Measurements from ENCODE around the gene CUX1.
"Not testable (repeated sequence)": the region's sequence is repeated elsewhere in the genome, so short reads cannot be mapped to it uniquely, and the experiment has no call there.

CUX1 gene

DNA sequence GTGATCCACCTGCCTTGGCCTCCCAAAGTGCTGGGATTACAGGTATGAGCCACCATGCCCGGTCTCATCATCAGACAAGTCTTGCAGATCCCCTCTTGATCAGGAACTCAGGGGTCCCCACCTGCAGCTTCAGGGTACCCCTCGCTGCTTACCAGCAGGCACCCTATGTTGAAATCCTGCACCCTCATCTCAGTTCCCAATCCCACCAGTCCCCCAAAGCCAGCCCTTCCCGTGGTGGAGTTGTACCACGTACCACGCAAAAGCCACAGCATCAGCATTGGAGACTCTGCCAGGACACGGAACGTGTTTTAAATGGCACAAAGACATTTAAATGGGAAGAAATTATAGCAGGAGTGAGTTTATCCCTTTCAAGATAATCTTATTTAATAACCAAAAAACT, 202.0 kb downstream of the CUX1 start:
- no peak for DNase-seq

- no peak for DNase-seq
Observed at GRCh38 chr7:102021841-102022618, 204.6 kb downstream of the CUX1 start.

GRCh38 chr7:102024005-102024768, 206.8 kb downstream of the CUX1 start:
- DNase-seq, result no peak

DNA sequence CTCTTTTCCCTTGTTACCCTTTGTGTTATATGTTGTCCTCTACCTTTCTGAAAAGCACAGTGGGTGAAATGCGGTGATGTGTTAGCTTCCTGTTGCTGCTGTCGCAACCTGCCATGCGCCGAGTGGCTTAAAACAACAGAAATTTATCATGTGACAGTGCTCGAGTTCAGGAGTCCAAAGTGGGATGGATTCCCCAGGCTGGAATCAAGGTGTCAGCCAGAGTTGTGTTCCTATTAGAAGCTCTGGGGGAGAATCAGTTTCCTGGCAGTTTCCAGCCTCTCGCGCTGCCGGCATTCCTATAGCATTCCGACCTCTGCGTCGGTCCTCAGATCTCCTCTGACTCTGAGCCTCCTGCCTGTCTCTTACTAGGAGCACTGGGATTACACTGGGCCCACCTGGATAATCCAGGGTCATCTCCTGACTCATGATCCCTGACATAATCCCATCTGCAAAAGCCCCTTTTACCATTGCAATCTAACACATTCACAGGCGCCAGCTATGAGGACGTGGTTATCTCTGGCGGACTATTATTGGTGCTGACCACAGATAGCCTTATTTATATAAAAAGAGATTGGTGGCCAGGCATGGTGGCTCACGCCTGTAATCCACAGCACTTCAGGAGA, 207.5 kb downstream of the CUX1 start:
- no peak for DNase-seq

DNA sequence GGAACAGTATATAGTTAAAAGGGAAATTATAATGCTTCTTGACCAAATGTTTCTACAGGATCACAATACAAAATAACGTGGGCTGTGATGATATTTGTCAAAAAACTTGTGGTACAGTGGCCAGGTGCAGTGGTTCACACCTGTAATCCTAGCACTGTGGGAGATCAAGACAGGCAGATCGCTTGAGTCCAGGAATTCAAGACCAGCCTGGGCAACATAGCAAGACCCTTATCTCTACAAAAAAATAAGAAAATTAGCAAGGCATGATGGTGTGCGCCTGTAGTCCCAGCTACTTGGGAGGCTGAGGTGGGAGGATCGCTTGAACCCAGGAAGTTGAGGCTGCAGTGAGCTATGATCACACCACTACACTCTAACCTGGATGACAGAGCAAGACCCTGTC, 208.4 kb downstream of the CUX1 start:
- DNase-seq, result not testable (repeated sequence)

- no peak for DNase-seq
Observed at GRCh38 chr7:102028206-102028826, 210.9 kb downstream of the CUX1 start.

DNA sequence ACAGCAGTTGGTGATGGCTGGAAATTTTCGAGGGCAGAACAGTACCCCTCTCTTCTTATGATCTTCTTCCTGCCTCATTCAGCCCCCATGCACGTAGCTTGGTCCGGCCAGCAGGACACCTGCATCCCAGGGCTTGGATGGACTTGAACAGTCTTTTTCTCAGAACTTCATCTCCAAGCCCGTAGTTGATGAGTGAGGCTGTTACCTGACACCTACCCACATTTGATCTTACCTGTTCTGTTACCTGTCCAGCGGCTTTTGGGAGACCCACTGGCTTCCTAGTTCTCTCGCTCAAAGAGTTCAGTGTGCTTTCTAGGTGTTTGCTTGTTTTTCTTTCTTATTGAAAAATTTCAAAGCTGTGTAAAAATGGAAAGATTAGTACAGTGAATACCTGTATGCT, 212.2 kb downstream of the CUX1 start:
- DNase-seq, result no peak

DNA sequence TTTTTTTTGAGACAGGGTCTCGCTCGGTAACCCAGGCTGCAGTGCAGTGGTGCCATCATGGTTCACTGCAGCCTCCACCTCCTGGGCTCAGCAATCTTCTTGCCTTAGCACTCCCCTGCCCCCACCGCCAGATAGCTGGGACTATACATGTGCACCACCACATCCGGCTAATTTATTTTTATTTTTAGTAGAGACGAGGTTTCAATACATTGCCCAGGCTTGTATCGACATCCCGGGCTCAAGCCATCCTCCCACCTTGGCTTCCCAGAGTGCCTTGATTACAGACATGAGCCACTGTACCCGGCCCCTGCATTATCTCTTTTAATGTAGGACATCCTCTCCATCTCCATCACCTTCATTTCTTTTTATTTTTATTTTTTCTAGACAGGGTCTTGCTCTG, 213.3 kb downstream of the CUX1 start:
- no peak for DNase-seq

DNA sequence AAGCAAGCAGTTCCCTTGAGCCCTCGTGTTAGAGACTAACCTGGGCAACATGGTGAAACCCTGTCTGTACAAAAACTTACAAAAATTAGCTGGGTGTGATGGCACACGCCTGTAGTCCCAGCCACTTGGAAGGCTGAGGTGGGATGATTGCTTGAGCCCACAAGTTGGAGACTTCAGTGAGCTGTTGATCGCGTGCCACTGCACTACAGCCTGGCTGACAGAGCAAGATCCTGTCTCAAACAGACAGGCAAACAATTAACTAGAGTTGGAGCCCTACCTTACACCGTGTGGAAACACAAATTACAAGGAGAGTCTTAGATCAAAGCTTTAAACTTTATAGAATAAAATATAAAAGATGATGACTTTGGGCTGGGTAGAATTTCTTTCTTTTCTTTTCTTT, 219.5 kb downstream of the CUX1 start:
- no peak for DNase-seq

- no peak for DNase-seq
Observed at GRCh38 chr7:102039706-102040105, 222.3 kb downstream of the CUX1 start.

- no peak for DNase-seq
Observed at GRCh38 chr7:102040569-102040968, 223.1 kb downstream of the CUX1 start.

DNA sequence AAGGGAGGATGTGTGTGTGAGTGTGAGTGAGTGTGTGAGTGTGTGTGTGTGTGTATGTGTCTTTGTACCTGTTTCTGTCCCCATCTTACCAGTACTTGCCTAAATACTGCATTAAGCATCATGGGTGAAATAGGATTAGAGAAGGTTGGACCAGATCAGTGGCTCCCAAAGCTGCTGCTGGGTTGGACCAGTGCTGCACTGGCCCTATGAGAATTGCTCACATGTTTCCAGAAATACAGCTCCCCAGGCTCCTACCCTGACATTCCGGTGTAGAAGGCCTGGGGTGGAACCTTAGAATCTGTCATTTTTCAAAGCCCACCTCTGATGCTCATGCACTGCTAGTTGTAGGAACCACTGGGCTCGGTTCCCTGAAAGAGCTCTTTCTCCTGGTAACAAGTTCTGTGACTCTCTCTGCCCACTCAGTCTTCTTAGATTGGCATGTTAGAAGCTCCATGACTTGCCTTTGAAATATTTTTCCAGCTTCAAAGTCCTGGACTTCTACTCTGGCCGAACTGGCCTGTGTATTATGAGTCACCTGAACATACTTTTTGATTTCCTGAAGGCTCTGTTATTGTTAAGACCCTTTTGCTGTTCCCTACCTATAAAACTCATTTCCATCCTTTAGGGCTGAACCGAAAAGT, 224.7 kb downstream of the CUX1 start:
- no peak for DNase-seq

DNA sequence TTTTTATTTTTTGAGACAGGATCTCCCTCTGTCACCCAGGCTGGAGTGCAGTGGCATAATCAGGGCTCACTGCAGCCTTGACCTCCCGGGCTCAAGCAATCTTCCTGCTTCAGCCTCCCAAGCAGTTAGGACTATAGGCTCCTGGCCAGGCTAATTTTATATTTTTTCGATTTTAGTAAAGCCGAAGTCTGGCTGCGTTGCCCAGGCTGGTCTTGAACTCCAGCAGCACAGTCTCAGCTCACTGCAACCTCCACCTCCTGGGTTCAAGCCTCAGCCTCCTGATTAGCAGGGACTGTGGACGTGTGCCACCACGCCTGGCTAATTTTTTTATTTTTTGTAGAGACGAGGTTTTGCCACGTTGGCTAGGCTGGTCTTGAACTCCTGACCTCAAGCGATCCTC, 225.4 kb downstream of the CUX1 start:
- not testable (repeated sequence) for DNase-seq

DNA sequence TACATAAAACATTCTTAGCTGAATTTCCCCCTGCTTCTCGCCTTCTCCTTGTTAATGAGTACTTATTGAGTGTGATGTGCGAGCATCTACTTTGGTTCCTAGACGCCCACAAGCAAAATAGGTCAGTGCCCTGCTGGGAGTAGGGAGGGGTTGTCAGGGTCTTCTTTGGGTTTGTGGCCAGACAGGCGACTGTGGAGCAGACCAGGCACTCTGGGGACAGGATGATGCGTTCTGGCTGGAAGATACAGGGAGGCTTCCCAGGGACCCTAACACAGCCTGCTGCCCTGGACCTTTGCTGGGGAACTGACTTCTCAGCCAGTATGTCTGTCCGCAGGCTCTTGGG, 227.2 kb downstream of the CUX1 start:
- no peak for DNase-seq

DNA sequence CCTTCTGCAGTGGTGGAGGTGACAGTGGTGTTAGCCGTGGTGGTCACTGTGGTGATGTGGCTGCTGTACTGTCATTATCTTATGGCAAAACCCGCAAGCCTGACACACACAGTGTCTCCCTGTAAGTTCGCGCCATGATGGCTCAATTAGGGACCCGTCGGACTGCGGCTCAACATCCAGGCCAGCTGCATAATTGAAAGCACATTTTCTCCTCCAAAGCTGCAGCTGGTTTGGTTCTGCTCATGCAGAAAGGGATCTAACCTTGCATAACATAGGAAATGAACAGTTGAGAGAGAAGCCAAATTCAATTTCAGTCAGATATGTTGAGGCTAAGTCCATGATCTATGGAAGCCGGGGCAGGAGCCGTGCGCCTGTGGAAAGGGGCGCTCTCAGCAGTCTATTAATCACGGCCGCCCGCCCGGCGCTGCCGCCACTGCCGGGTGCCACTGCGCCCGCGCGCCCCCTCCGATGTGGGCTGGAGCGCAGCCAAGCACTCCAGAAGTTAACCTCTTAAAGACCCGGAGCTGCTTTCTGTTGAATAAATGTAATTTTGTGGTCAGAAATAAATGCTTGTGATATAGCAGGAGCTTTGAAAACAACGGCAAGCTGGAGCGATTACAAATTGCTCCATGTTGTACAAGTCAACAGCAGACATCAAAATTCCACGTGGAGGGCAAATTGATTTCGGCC, 227.7 kb downstream of the CUX1 start:
- DNase-seq, result no peak

DNA sequence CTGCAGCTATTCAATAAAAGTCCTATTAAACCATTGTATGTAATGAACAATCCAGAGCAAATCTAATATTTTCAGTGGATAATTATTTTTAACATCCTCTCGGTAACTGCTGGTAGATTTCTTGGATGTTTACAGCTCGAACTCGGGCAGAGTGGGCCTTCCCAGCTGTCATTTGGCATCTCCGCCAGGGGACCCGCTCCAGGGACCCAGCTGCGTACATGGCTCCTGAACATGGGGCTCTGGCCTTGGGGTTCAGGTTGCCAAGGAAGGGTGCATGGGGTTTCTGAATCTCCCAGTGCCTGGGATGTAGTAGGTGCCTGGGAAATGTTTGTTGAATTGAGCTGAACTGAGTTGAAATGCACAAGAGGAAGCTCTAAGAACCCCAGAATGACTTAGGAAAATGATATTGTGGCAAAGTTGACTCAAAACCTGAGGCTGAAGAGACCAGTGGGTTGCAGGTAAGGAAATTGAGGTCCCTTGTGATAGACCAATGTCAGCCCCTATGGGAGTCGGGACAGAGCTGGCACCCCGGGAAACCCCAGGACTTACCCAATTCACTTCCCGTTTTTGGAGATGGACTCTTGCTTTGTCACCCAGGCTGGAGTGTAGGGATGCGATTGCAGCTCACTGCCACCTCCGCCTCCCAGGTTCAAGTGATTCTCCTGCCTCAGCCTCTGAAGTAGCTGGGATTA, 228.4 kb downstream of the CUX1 start:
- no peak for DNase-seq

DNA sequence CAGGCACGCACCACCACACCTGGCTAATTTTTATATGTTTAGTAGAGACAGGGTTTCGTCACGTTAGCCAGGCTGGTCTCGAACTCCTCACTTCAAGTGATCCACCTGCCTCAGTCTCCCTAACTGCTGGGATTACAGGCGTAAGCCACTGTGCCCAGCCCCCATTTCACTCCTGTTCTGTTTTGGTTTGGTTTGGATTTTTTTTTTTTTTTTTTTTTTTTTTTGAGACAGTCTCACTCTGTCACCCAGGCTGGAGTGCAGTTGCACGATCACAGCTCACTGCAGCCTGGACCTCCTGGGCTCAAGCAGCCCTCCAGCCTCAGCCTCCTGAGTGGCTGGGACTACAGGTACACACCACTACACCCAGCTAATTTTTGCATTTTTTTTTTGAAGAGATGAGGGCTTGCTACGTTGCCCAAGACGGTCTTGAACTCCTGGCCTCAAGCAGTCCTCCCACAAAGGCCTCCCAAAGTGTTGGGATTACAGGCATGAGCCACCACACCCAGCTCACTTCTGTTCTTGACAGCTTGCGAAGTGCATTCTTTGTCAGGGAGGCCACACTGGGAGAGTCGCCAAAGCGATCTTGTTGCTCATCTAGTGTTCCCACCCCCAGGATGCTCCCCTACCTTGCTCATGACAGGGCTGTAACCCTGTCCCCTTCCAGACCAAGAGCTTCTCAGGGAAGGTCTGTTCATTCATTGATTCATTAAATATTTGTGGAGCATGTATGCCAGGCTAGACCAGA, 229.1 kb downstream of the CUX1 start:
- DNase-seq, result no peak

DNA sequence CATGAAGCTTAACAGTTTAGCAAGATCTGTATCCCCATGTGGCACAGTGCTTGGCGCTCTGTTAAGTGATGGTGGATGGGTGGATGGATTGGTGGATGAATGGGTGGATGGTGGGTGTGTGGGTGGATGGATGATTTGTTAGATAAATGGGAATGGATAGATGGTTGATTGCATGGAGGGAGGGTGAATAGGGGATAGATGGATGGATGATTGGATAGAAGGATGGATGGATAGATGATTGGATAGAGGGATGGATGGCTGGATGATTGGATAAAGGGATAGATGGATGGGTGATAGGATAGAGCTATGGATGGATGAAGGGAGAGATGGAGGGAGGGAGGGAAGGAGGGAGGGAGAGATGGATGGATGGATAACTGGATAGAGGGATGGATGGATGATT, 229.7 kb downstream of the CUX1 start:
- no peak for DNase-seq

GRCh38 chr7:102049765-102050164, 232.3 kb downstream of the CUX1 start:
- no peak for DNase-seq

- no peak for DNase-seq
Observed at GRCh38 chr7:102050864-102051460, 233.5 kb downstream of the CUX1 start.

GRCh38 chr7:102051736-102052135, 234.3 kb downstream of the CUX1 start:
- DNase-seq, result not testable (repeated sequence)

Measured in effector CD4-positive, alpha-beta T cell (primary cell).